HEK293 (cell line): ENCODE data around the gene TAPBP.

Experiments used
- CTCF ChIA-PET: fragments of 350-600 bp; formaldehyde crosslinking; extraction: SDS; loops from one replicate; lab custom pipeline; 2021; ENCODE audit warnings: antibody characterized with exemption; lab: Yijun Ruan, JAX
- POLR2A ChIA-PET: fragments of 300-600 bp; formaldehyde crosslinking; extraction: SDS; loops from one replicate; lab custom pipeline; 2020; ENCODE audit warnings: antibody characterized with exemption, inconsistent platforms; lab: Yijun Ruan, JAX
- H3K27ac ChIP-seq: fragments of 200-500 bp; sonication (Bioruptor generic); 2 replicates; pipeline ENCODE4 v1.5.1; 2014; ENCODE audit warnings: low read depth, low read length, control low read depth, inconsistent platforms; ENCODE audit errors: extremely low read depth
- H3K36me3 ChIP-seq, 2 experiments: fragments of 200-500 bp in 1 of 2; sonication (Bioruptor generic) in 1 of 2; 1 replicate in 1 of 2; 2 replicates in 1 of 2; pipeline ENCODE4 v1.5.1; 2014 to 2017; ENCODE audit warnings: inconsistent platforms in 2 of 2, low read length in 2 of 2; ENCODE audit not compliant: control insufficient read depth in 2 of 2, insufficient read depth in 1 of 2
- H3K4me1 ChIP-seq: fragments of 200-500 bp; sonication (Bioruptor generic); 2 replicates; pipeline ENCODE4 v1.5.1; 2014; ENCODE audit warnings: mild to moderate bottlenecking, low read length, inconsistent platforms; ENCODE audit not compliant: control insufficient read depth, insufficient read depth
- H3K4me3 ChIP-seq: 2 replicates; pipeline ENCODE4 v1.5.1; 2011; ENCODE audit warnings: low read depth, mild to moderate bottlenecking, control low read depth, low read length, moderate library complexity
- H3K9me3 ChIP-seq: fragments of 200-500 bp; sonication (Bioruptor generic); 2 replicates; pipeline ENCODE4 v1.5.1; 2014; ENCODE audit warnings: low read depth, low read length, inconsistent platforms; ENCODE audit not compliant: control insufficient read depth, insufficient read depth
- GLI4 ChIP-seq: fragments of 450-650 bp; formaldehyde crosslinking; IDR thresholded peaks from 2 replicates; pipeline ENCODE4 v1.5.1; 2016; ENCODE audit warnings: missing biosample characterization, missing genetic modification characterization
- GLIS2 ChIP-seq: fragments of 450-650 bp; formaldehyde crosslinking; IDR thresholded peaks from 2 replicates; pipeline ENCODE4 v1.5.1; 2016; ENCODE audit warnings: missing biosample characterization, missing genetic modification characterization
- OSR2 ChIP-seq: fragments of 450-650 bp; formaldehyde crosslinking; IDR thresholded peaks from 2 replicates; pipeline ENCODE4 v1.5.1; 2016; ENCODE audit warnings: missing biosample characterization, missing genetic modification characterization
- PRDM1 ChIP-seq: fragments of 450-650 bp; formaldehyde crosslinking; IDR thresholded peaks from 2 replicates; pipeline ENCODE4; 2016; ENCODE audit warnings: missing biosample characterization, missing genetic modification characterization
- SALL2 ChIP-seq: fragments of 450-650 bp; formaldehyde crosslinking; IDR thresholded peaks from 2 replicates; pipeline ENCODE4 v1.5.0; 2017; ENCODE audit warnings: missing biosample characterization, mild to moderate bottlenecking, missing genetic modification characterization, borderline replicate concordance
- SCRT1 ChIP-seq: fragments of 450-650 bp; formaldehyde crosslinking; IDR thresholded peaks from 2 replicates; pipeline ENCODE4 v1.5.1; 2016; ENCODE audit warnings: missing biosample characterization, missing genetic modification characterization, borderline replicate concordance
- ZBTB1 ChIP-seq: fragments of 450-650 bp; formaldehyde crosslinking; IDR thresholded peaks from 2 replicates; pipeline ENCODE4 v1.5.1; 2016; ENCODE audit warnings: missing biosample characterization, missing genetic modification characterization
- ZNF132 ChIP-seq: fragments of 450-650 bp; formaldehyde crosslinking; IDR thresholded peaks from 2 replicates; pipeline ENCODE4 v1.5.1; 2017; ENCODE audit warnings: missing biosample characterization, missing genetic modification characterization, borderline replicate concordance
- ZNF140 ChIP-seq: fragments of 450-650 bp; formaldehyde crosslinking; IDR thresholded peaks from 2 replicates; pipeline ENCODE4 v1.5.1; 2016; ENCODE audit warnings: missing biosample characterization, missing genetic modification characterization
- ZNF155 ChIP-seq: fragments of 450-650 bp; formaldehyde crosslinking; IDR thresholded peaks from 2 replicates; pipeline ENCODE4 v1.5.1; 2016; ENCODE audit warnings: missing biosample characterization, missing genetic modification characterization
- ZNF239 ChIP-seq: fragments of 450-650 bp; formaldehyde crosslinking; IDR thresholded peaks from 2 replicates; pipeline ENCODE4 v1.5.1; 2016; ENCODE audit warnings: missing biosample characterization, missing genetic modification characterization
- ZNF311 ChIP-seq: fragments of 450-650 bp; formaldehyde crosslinking; IDR thresholded peaks from 2 replicates; pipeline ENCODE4 v1.5.1; 2017; ENCODE audit warnings: missing biosample characterization, missing genetic modification characterization, borderline replicate concordance
- ZNF335 ChIP-seq: fragments of 450-650 bp; formaldehyde crosslinking; conservative IDR thresholded peaks from 2 replicates; pipeline ENCODE4 v1.5.1; 2016; ENCODE audit warnings: missing biosample characterization, missing genetic modification characterization
- ZNF391 ChIP-seq: fragments of 450-650 bp; formaldehyde crosslinking; IDR thresholded peaks from 2 replicates; pipeline ENCODE4 v1.5.1; 2016; ENCODE audit warnings: low read depth, missing biosample characterization, missing genetic modification characterization, borderline replicate concordance
- ZNF394 ChIP-seq: fragments of 450-650 bp; formaldehyde crosslinking; IDR thresholded peaks from 2 replicates; pipeline ENCODE4 v1.5.1; 2016; ENCODE audit warnings: missing biosample characterization, missing genetic modification characterization, mild to moderate bottlenecking, moderate library complexity, borderline replicate concordance
- ZNF404 ChIP-seq: fragments of 450-650 bp; formaldehyde crosslinking; IDR thresholded peaks from 2 replicates; pipeline ENCODE4 v1.5.1; 2017; ENCODE audit warnings: missing biosample characterization, missing genetic modification characterization
- ZNF544 ChIP-seq: fragments of 450-650 bp; formaldehyde crosslinking; IDR thresholded peaks from 2 replicates; pipeline ENCODE4 v1.5.0; 2017; ENCODE audit warnings: missing biosample characterization, missing genetic modification characterization
- ZNF624 ChIP-seq: fragments of 450-650 bp; formaldehyde crosslinking; IDR thresholded peaks from 2 replicates; pipeline ENCODE4 v1.5.1; 2017; ENCODE audit warnings: missing biosample characterization, missing genetic modification characterization
- ZNF664 ChIP-seq: fragments of 450-650 bp; formaldehyde crosslinking; IDR thresholded peaks from 2 replicates; pipeline ENCODE4 v1.5.1; 2016; ENCODE audit warnings: missing biosample characterization, missing genetic modification characterization
- ZNF792 ChIP-seq: fragments of 450-650 bp; formaldehyde crosslinking; IDR thresholded peaks from 2 replicates; pipeline ENCODE4 v1.5.1; 2016; ENCODE audit warnings: missing biosample characterization, missing genetic modification characterization
- ZSCAN16 ChIP-seq: fragments of 450-650 bp; formaldehyde crosslinking; IDR thresholded peaks from 2 replicates; pipeline ENCODE4 v1.5.1; 2016; ENCODE audit warnings: missing biosample characterization, missing genetic modification characterization
- TF ChIP-seq, protein P1 (sequence below): fragments of 450-650 bp; formaldehyde crosslinking; IDR thresholded peaks from 2 replicates; pipeline ENCODE4 v1.5.1; 2016; ENCODE audit warnings: missing biosample characterization, missing genetic modification characterization
- TF ChIP-seq, protein P2 (sequence below): fragments of 450-650 bp; formaldehyde crosslinking; IDR thresholded peaks from 2 replicates; pipeline ENCODE4 v1.5.1; 2017; ENCODE audit warnings: missing biosample characterization, missing genetic modification characterization
- TF ChIP-seq, protein P3 (sequence below): fragments of 450-650 bp; formaldehyde crosslinking; IDR thresholded peaks from 2 replicates; pipeline ENCODE4 v1.5.1; 2016; ENCODE audit warnings: missing biosample characterization, missing genetic modification characterization
- TF ChIP-seq, protein P4 (sequence below): fragments of 450-650 bp; formaldehyde crosslinking; optimal IDR thresholded peaks from 2 replicates; pipeline ENCODE3; 2016; ENCODE audit warnings: missing biosample characterization, mild to moderate bottlenecking, missing genetic modification characterization
- TF ChIP-seq, protein P5 (sequence below): fragments of 450-650 bp; formaldehyde crosslinking; IDR thresholded peaks from 2 replicates; pipeline ENCODE4 v1.5.1; 2017; ENCODE audit warnings: missing biosample characterization, missing genetic modification characterization
- TF ChIP-seq, protein P6 (sequence below): fragments of 450-650 bp; formaldehyde crosslinking; IDR thresholded peaks from 2 replicates; pipeline ENCODE4 v1.5.1; 2016; ENCODE audit warnings: missing biosample characterization, missing genetic modification characterization

Gene TAPBP

DNA sequence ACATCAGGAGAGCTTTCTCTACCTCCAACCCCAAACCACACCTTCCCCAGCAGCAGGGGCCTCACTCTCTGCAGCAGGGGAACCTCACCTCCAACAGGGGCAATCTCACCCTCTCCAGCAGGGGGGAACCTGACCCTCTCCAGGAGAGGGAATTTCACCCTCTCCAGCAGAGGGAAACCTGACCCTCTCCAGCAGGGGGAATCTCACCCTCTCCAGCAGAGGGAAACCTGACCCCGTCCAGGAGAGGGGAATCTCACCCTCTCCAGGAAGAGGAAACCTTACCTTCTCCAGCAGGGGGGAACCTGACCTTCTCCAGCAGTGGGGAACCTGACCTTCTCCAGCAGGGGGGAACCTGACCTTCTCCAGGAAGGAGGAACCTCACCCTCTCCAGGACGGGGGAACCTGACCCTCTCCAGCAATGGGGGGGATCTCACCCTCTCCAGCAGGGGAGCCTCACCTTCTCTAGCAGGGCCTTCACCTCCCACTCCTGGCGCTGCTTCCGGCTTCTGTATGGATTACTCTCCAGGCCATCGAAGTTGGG, 33.8 kb downstream of the TAPBP start:
- Histone ChIP-seq H3K27ac (peak overlapping the region; percentile 42), H3K9me3 (no peaks in the 10 kb centered on the region), H3K4me1 (peaks cover 15% of the 10 kb centered on the region), H3K36me3 (peaks cover 20 to 80% of the 10 kb centered on the region in 2 experiments), H3K4me3 (no peak overlapping the region)
- CTCF ChIA-PET, result interaction anchor here (0.6 to 2.7 kb wide), 27 partner anchors 8 to 295 kb away, joined by 3 to 13 read pairs (median 4); partner anchors contain the start of genes HSD17B8, RGL2 and WDR46
- POLR2A ChIA-PET, result interaction anchor here (0.6 to 6.5 kb wide), 6 partner anchors 10 to 308 kb away, joined by 3 to 92 read pairs (median 6); partner anchors contain the start of genes PFDN6 and WDR46
- TF ChIP-seq SALL2 (tag by site-specific recombination) (no peak), ZNF544 (no peak), ZNF664 (tag by site-specific recombination) (no peak), ZNF140 (tag by site-specific recombination) (no peak), GLI4 (tag by site-specific recombination) (no peak), ZSCAN16 (tag by site-specific recombination) (no peak), ZNF391 (no peak), ZNF239 (tag by site-specific recombination) (no peak), ZNF311 (no peak), SCRT1 (no peak), ZNF792 (tag by site-specific recombination) (no peak), ZNF394 (tag by site-specific recombination) (no peak), PRDM1 (tag by site-specific recombination) (peak; percentile 92), ZNF335 (tag by site-specific recombination) (no peak), ZNF132 (no peak), OSR2 (tag by site-specific recombination) (no peak), ZNF155 (no peak), ZNF624 (tag by site-specific recombination) (no peak), ZBTB1 (tag by site-specific recombination) (no peak), ZNF404 (tag by site-specific recombination) (no peak), GLIS2 (tag by site-specific recombination) (peak; percentile 76)
- TF ChIP-seq, protein P1, sequence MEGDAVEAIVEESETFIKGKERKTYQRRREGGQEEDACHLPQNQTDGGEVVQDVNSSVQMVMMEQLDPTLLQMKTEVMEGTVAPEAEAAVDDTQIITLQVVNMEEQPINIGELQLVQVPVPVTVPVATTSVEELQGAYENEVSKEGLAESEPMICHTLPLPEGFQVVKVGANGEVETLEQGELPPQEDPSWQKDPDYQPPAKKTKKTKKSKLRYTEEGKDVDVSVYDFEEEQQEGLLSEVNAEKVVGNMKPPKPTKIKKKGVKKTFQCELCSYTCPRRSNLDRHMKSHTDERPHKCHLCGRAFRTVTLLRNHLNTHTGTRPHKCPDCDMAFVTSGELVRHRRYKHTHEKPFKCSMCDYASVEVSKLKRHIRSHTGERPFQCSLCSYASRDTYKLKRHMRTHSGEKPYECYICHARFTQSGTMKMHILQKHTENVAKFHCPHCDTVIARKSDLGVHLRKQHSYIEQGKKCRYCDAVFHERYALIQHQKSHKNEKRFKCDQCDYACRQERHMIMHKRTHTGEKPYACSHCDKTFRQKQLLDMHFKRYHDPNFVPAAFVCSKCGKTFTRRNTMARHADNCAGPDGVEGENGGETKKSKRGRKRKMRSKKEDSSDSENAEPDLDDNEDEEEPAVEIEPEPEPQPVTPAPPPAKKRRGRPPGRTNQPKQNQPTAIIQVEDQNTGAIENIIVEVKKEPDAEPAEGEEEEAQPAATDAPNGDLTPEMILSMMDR, result peak; percentile 99
- TF ChIP-seq, protein P2, sequence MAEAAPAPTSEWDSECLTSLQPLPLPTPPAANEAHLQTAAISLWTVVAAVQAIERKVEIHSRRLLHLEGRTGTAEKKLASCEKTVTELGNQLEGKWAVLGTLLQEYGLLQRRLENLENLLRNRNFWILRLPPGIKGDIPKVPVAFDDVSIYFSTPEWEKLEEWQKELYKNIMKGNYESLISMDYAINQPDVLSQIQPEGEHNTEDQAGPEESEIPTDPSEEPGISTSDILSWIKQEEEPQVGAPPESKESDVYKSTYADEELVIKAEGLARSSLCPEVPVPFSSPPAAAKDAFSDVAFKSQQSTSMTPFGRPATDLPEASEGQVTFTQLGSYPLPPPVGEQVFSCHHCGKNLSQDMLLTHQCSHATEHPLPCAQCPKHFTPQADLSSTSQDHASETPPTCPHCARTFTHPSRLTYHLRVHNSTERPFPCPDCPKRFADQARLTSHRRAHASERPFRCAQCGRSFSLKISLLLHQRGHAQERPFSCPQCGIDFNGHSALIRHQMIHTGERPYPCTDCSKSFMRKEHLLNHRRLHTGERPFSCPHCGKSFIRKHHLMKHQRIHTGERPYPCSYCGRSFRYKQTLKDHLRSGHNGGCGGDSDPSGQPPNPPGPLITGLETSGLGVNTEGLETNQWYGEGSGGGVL, result peak; percentile 84
- TF ChIP-seq, protein P3, sequence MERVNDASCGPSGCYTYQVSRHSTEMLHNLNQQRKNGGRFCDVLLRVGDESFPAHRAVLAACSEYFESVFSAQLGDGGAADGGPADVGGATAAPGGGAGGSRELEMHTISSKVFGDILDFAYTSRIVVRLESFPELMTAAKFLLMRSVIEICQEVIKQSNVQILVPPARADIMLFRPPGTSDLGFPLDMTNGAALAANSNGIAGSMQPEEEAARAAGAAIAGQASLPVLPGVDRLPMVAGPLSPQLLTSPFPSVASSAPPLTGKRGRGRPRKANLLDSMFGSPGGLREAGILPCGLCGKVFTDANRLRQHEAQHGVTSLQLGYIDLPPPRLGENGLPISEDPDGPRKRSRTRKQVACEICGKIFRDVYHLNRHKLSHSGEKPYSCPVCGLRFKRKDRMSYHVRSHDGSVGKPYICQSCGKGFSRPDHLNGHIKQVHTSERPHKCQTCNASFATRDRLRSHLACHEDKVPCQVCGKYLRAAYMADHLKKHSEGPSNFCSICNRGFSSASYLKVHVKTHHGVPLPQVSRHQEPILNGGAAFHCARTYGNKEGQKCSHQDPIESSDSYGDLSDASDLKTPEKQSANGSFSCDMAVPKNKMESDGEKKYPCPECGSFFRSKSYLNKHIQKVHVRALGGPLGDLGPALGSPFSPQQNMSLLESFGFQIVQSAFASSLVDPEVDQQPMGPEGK (tag by site-specific recombination), result peak; percentile 57
- TF ChIP-seq, protein P4, sequence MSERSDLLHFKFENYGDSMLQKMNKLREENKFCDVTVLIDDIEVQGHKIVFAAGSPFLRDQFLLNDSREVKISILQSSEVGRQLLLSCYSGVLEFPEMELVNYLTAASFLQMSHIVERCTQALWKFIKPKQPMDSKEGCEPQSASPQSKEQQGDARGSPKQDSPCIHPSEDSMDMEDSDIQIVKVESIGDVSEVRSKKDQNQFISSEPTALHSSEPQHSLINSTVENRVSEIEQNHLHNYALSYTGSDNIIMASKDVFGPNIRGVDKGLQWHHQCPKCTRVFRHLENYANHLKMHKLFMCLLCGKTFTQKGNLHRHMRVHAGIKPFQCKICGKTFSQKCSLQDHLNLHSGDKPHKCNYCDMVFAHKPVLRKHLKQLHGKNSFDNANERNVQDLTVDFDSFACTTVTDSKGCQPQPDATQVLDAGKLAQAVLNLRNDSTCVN (tag by site-specific recombination), result no peak
- TF ChIP-seq, protein P5, sequence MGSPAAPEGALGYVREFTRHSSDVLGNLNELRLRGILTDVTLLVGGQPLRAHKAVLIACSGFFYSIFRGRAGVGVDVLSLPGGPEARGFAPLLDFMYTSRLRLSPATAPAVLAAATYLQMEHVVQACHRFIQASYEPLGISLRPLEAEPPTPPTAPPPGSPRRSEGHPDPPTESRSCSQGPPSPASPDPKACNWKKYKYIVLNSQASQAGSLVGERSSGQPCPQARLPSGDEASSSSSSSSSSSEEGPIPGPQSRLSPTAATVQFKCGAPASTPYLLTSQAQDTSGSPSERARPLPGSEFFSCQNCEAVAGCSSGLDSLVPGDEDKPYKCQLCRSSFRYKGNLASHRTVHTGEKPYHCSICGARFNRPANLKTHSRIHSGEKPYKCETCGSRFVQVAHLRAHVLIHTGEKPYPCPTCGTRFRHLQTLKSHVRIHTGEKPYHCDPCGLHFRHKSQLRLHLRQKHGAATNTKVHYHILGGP (tag by site-specific recombination), result no peak
- TF ChIP-seq, protein P6, sequence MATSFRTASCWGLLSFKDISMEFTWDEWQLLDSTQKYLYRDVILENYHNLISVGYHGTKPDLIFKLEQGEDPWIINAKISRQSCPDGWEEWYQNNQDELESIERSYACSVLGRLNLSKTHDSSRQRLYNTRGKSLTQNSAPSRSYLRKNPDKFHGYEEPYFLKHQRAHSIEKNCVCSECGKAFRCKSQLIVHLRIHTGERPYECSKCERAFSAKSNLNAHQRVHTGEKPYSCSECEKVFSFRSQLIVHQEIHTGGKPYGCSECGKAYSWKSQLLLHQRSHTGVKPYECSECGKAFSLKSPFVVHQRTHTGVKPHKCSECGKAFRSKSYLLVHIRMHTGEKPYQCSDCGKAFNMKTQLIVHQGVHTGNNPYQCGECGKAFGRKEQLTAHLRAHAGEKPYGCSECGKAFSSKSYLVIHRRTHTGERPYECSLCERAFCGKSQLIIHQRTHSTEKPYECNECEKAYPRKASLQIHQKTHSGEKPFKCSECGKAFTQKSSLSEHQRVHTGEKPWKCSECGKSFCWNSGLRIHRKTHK, result no peak
